Stimulated activated CD4-positive, alpha-beta T cell treated with anti-CD3 and anti-CD28 coated beads, Interleukin-1b, Interleukin-23, amount 100 ng/mL, for 48 hours (primary cell): ENCODE measurements around the gene RABL3.
"Not testable (repeated sequence)": the region's sequence is repeated elsewhere in the genome, so short reads cannot be mapped to it uniquely, and the experiment has no call there.

ENCODE experiments used
- DNase-seq: peaks from one replicate; pipeline ENCODE4 v3.0.0-alpha.2; 2020

RABL3 gene

GRCh38 chr3:120742198-120742848 lies at the start of gene RABL3, which contains the start of gene GTF2E1:
Gene RABL3 (minus strand): TSS chr3:120742516. CDS start chr3:120742507, 9 bp downstream.
Gene GTF2E1 (plus strand): TSS chr3:120742744. CDS start chr3:120750553, 7,809 bp downstream.
- DNase-seq = peak; percentile 96

- DNase-seq = no peak
Measured at GRCh38 chr3:120791913-120792312, 49.6 kb upstream of the RABL3 start.

GRCh38 chr3:120791010-120791409 lies 48.7 kb upstream of the RABL3 start:
- no peak for DNase-seq

- not testable (repeated sequence) for DNase-seq
Measured at GRCh38 chr3:120785832-120786231, 43.5 kb upstream of the RABL3 start.

- no peak for DNase-seq
Measured at GRCh38 chr3:120780977-120781376, 38.7 kb upstream of the RABL3 start.

GRCh38 chr3:120778776-120779175 lies 36.5 kb upstream of the RABL3 start:
- no peak for DNase-seq

GRCh38 chr3:120775411-120775810 lies 33.1 kb upstream of the RABL3 start:
- DNase-seq = no peak

GRCh38 chr3:120773932-120774331 lies 31.6 kb upstream of the RABL3 start:
- no peak for DNase-seq

- DNase-seq = no peak
Measured at GRCh38 chr3:120772081-120772480, 29.8 kb upstream of the RABL3 start.

- no peak for DNase-seq
Measured at GRCh38 chr3:120770891-120771290, 28.6 kb upstream of the RABL3 start.

- no peak for DNase-seq
Measured at GRCh38 chr3:120769436-120769835, 27.1 kb upstream of the RABL3 start.

GRCh38 chr3:120767106-120767505 lies 24.8 kb upstream of the RABL3 start:
- DNase-seq = no peak

- no peak for DNase-seq
Measured at GRCh38 chr3:120766576-120766975, 24.3 kb upstream of the RABL3 start.

- no peak for DNase-seq
Measured at GRCh38 chr3:120765830-120766493, 23.6 kb upstream of the RABL3 start.

GRCh38 chr3:120764206-120764605 lies 21.9 kb upstream of the RABL3 start:
- DNase-seq = no peak

- DNase-seq = no peak
Measured at GRCh38 chr3:120763601-120764000, 21.3 kb upstream of the RABL3 start.

- no peak for DNase-seq
Measured at GRCh38 chr3:120762615-120763014, 20.3 kb upstream of the RABL3 start.

- not testable (repeated sequence) for DNase-seq
Measured at GRCh38 chr3:120758551-120758950, 16.2 kb upstream of the RABL3 start.

GRCh38 chr3:120756061-120756460 lies 13.7 kb upstream of the RABL3 start:
- no peak for DNase-seq

GRCh38 chr3:120753810-120754209 lies 11.5 kb upstream of the RABL3 start:
- no peak for DNase-seq

GRCh38 chr3:120752865-120753264 lies 10.5 kb upstream of the RABL3 start:
- DNase-seq = no peak

- no peak for DNase-seq
Measured at GRCh38 chr3:120752230-120752629, 9.9 kb upstream of the RABL3 start.

GRCh38 chr3:120749843-120750242 lies 7.5 kb upstream of the RABL3 start:
- DNase-seq = no peak

- DNase-seq = no peak
Measured at GRCh38 chr3:120745466-120745865, 3.1 kb upstream of the RABL3 start.
